Neural crest cell (in vitro differentiated cells): Measurements from ENCODE around the gene ENOX1. TPM values are rescaled to one million over a fixed set of nuclear protein-coding genes. Genes with fewer than 3 reads are reported as not detected.

ENCODE experiments used
- DNase-seq: peaks from one replicate; pipeline ENCODE4 v3.0.0; 2021; ENCODE audit warnings: low read depth, mixed read lengths, low spot score
- H3K27ac Mint-ChIP-seq: one replicate; pipeline ENCODE4 v1.8.0; 2021; ENCODE audit warnings: mild to moderate bottlenecking, mixed read lengths; ENCODE audit not compliant: unreplicated experiment
- H3K27me3 Mint-ChIP-seq: 2 replicates; pipeline ENCODE4 v1.8.0; 2021; ENCODE audit warnings: low read depth, mild to moderate bottlenecking, mixed read lengths
- H3K36me3 Mint-ChIP-seq: 2 replicates; pipeline ENCODE4 v1.8.0; 2021; ENCODE audit warnings: low read depth, mild to moderate bottlenecking, mixed read lengths
- H3K4me1 Mint-ChIP-seq: 2 replicates; pipeline ENCODE4 v1.8.0; 2021; ENCODE audit warnings: mixed read lengths
- H3K4me3 Mint-ChIP-seq: one replicate; pipeline ENCODE4 v1.8.0; 2021; ENCODE audit warnings: mild to moderate bottlenecking, mixed read lengths
- H3K9me3 Mint-ChIP-seq: 2 replicates; pipeline ENCODE4 v1.8.0; 2021; ENCODE audit warnings: mixed read lengths
- CTCF ChIP-seq: fragments of 200-600 bp; sonication (generic); conservative IDR thresholded peaks from 2 replicates; pipeline ENCODE4 v1.5.0; 2021; ENCODE audit warnings: antibody characterized with exemption, mild to moderate bottlenecking
- total RNA-seq: library from RNA; stranded (reverse); gene quantifications from 2 replicates; pipeline ENCODE4 v1.2.1, GENCODE V29; 2021

The ENOX1 gene
- total RNA-seq, 1 donor from 2014 or later, result 3.8 TPM

- TF ChIP-seq CTCF, result no peak
- H3K4me1 Mint-ChIP-seq, result peaks cover 18% of the 10 kb centered on the region
- no peak overlapping the region for H3K4me3 Mint-ChIP-seq
- DNase-seq, result no peak
- no peaks in the 10 kb centered on the region for H3K27me3 Mint-ChIP-seq
- H3K9me3 Mint-ChIP-seq, result no peaks in the 10 kb centered on the region
- no peak overlapping the region for H3K27ac Mint-ChIP-seq
- H3K36me3 Mint-ChIP-seq, result no peaks in the 10 kb centered on the region
Observed at GRCh38 chr13:43663474-43664090, 123.2 kb downstream of the ENOX1 start.

GRCh38 chr13:43662976-43663375 lies 123.8 kb downstream of the ENOX1 start:
- TF ChIP-seq CTCF, result no peak

GRCh38 chr13:43661161-43661830 lies 125.5 kb downstream of the ENOX1 start:
- no peak for TF ChIP-seq CTCF
- Mint-ChIP-seq H3K36me3 (no peaks in the 10 kb centered on the region), H3K4me3 (no peak overlapping the region), H3K4me1 (peaks cover 18% of the 10 kb centered on the region), H3K9me3 (no peaks in the 10 kb centered on the region), H3K27me3 (no peaks in the 10 kb centered on the region), H3K27ac (peak overlapping the region; percentile 2)
- DNase-seq, result no peak

More at GRCh38 chr13:43662976-43663375, 123.8 kb downstream of the ENOX1 start:
- DNase-seq, result no peak
- Mint-ChIP-seq H3K27me3 (no peaks in the 10 kb centered on the region), H3K27ac (no peak overlapping the region), H3K4me1 (peaks cover 18% of the 10 kb centered on the region), H3K4me3 (no peak overlapping the region), H3K9me3 (no peaks in the 10 kb centered on the region), H3K36me3 (no peaks in the 10 kb centered on the region)

GRCh38 chr13:43657485-43657884 lies 129.3 kb downstream of the ENOX1 start:
- no peak for TF ChIP-seq CTCF
- H3K36me3 Mint-ChIP-seq, result no peaks in the 10 kb centered on the region
- no peak overlapping the region for H3K4me3 Mint-ChIP-seq
- no peak overlapping the region for H3K27ac Mint-ChIP-seq
- DNase-seq, result no peak
- no peaks in the 10 kb centered on the region for H3K27me3 Mint-ChIP-seq
- H3K4me1 Mint-ChIP-seq, result peaks cover 10% of the 10 kb centered on the region
- no peaks in the 10 kb centered on the region for H3K9me3 Mint-ChIP-seq

GRCh38 chr13:43653980-43654379 lies 132.8 kb downstream of the ENOX1 start:
- DNase-seq, result no peak
- Mint-ChIP-seq H3K27ac (no peak overlapping the region), H3K9me3 (no peaks in the 10 kb centered on the region), H3K36me3 (no peaks in the 10 kb centered on the region), H3K27me3 (no peaks in the 10 kb centered on the region), H3K4me1 (peaks cover 7% of the 10 kb centered on the region), H3K4me3 (no peak overlapping the region)
- no peak for TF ChIP-seq CTCF
